ENCODE data around the gene ZNF654. TPM values are rescaled to one million over a fixed set of nuclear protein-coding genes. Genes with fewer than 3 reads are reported as not detected.

ZNF654 gene
- total RNA-seq, 4 donors from 2014 or later = 13.7 to 31.5 (median 15.7) TPM

GRCh38 chr3:88123526-88123925 is 64.5 kb downstream of the ZNF654 start:
- Histone ChIP-seq H3K27me3 (no peaks in the 10 kb centered on the region), H3K4me3 (no peak overlapping the region), H3K9me3 (no peaks in the 10 kb centered on the region), H3K27ac (no peak overlapping the region), H3K36me3 (peaks cover 0 to under 1% (median 0%) of the 10 kb centered on the region in 3 donors), H3K4me1 (peaks cover 0 to 7% (median 0%) of the 10 kb centered on the region in 4 donors)
- whole genome bisulfite sequencing, 2 donors = 96 to 100% methylated on average over 1 of the region's 1 CpG
- DNase-seq (ENCODE audit: low spot score in 2 of 2) = no peak
- TF ChIP-seq EP300 (IDR thresholded peaks at IDR 0.05) = no peak
- TF ChIP-seq CTCF (IDR thresholded peaks at IDR 0.05) = no peak
- TF ChIP-seq POLR2A (IDR thresholded peaks at IDR 0.05) = no peak

GRCh38 chr3:88131695-88132094 is 72.6 kb downstream of the ZNF654 start:
- Histone ChIP-seq H3K27ac (no peak overlapping the region), H3K4me1 (peaks cover 0 to 9% (median 0%) of the 10 kb centered on the region in 4 donors), H3K9me3 (no peaks in the 10 kb centered on the region), H3K27me3 (no peaks in the 10 kb centered on the region), H3K4me3 (no peak overlapping the region), H3K36me3 (peaks cover 0 to 27% (median 0%) of the 10 kb centered on the region in 3 donors)
- TF ChIP-seq POLR2A (IDR thresholded peaks at IDR 0.05) (no peak), CTCF (IDR thresholded peaks at IDR 0.05) (no peak), EP300 (IDR thresholded peaks at IDR 0.05) (no peak)
- 48 to 61% methylated on average over 1 of the region's 1 CpG for WGBS, 2 donors
- DNase-seq (ENCODE audit: low spot score in 2 of 2) = no peak

- TF ChIP-seq POLR2A (IDR thresholded peaks at IDR 0.05) = no peak
- TF ChIP-seq CTCF (IDR thresholded peaks at IDR 0.05) = no peak
- TF ChIP-seq EP300 (IDR thresholded peaks at IDR 0.05) = no peak
- no peak overlapping the region for H3K27ac ChIP-seq
- no peak overlapping the region for H3K4me3 ChIP-seq
- H3K4me1 ChIP-seq = peaks cover 0 to 6% (median 0%) of the 10 kb centered on the region in 4 donors
- H3K9me3 ChIP-seq = no peaks in the 10 kb centered on the region
- no peak for DNase-seq (ENCODE audit: low spot score in 2 of 2)
- no peaks in the 10 kb centered on the region for H3K27me3 ChIP-seq
- H3K36me3 ChIP-seq = peaks cover 0 to 35% (median 0%) of the 10 kb centered on the region in 3 donors
- 67 to 85% methylated on average over 1 of the region's 1 CpG for WGBS, 2 donors
These were observed 73.8 kb downstream of the ZNF654 start for GRCh38 chr3:88132894-88133293.

GRCh38 chr3:88133711-88134263 is 74.7 kb downstream of the ZNF654 start:
- H3K27me3 ChIP-seq = no peaks in the 10 kb centered on the region
- WGBS, 2 donors = 0% methylated on average over 1 of the region's 1 CpG
- peaks cover 0 to 44% (median 3%) of the 10 kb centered on the region in 3 donors for H3K36me3 ChIP-seq
- no peak overlapping the region for H3K27ac ChIP-seq
- H3K4me1 ChIP-seq = peaks cover 0 to 6% (median 0%) of the 10 kb centered on the region in 4 donors
- H3K9me3 ChIP-seq = no peaks in the 10 kb centered on the region
- TF ChIP-seq EP300 (IDR thresholded peaks at IDR 0.05) (no peak), CTCF (IDR thresholded peaks at IDR 0.05) (no peak), POLR2A (IDR thresholded peaks at IDR 0.05) (no peak)
- H3K4me3 ChIP-seq = no peak overlapping the region
- no peak for DNase-seq (ENCODE audit: low spot score in 2 of 2)

- no peak for TF ChIP-seq POLR2A (IDR thresholded peaks at IDR 0.05)
- no peak for TF ChIP-seq CTCF (IDR thresholded peaks at IDR 0.05)
- TF ChIP-seq EP300 (IDR thresholded peaks at IDR 0.05) = no peak
- Histone ChIP-seq H3K27me3 (no peaks in the 10 kb centered on the region), H3K9me3 (no peaks in the 10 kb centered on the region), H3K4me1 (no peaks in the 10 kb centered on the region), H3K4me3 (no peak overlapping the region), H3K27ac (no peak overlapping the region), H3K36me3 (peaks cover 0 to 44% (median 6%) of the 10 kb centered on the region in 3 donors)
- no peak for DNase-seq (ENCODE audit: low spot score in 2 of 2)
- WGBS, 2 donors = 65 to 77% methylated on average over 1 of the region's 1 CpG
These were observed 78.8 kb downstream of the ZNF654 start for GRCh38 chr3:88137836-88138235.
